H1 (cell line): ENCODE data around the gene GMPPA. TPM values are rescaled to one million over a fixed set of nuclear protein-coding genes. Genes with fewer than 3 reads are reported as not detected.

ENCODE experiments used
- CTCF ChIA-PET: fragments of 300-600 bp; sonication (Branson Sonifier 250); formaldehyde crosslinking; loops from one replicate; lab custom pipeline; 2021; ENCODE audit not compliant: partially characterized antibody; lab: Charles Lee
- POLR2A ChIA-PET: fragments of 300-600 bp; sonication (Branson Sonifier 250); formaldehyde crosslinking; loops from one replicate; lab custom pipeline; 2021; ENCODE audit warnings: inconsistent platforms; ENCODE audit not compliant: partially characterized antibody; lab: Charles Lee
- DNase-seq, 2 experiments: peaks; one replicate each; pipeline versions ENCODE4 v3.0.0 to v3.0.0-alpha.2; 2010 to 2022; ENCODE audit warnings: low spot score in 2 of 2, low read depth in 1 of 2, mixed read lengths in 1 of 2
- FAIRE-seq: peaks from 2 replicates; lab custom pipeline; 2011; peaks lifted over from hg19 to GRCh38; lab: Jason Lieb, UNC
- H2AFZ ChIP-seq: 2 replicates; pipeline ENCODE4 v1.8.1; 2012; ENCODE audit warnings: low read length, inconsistent platforms
- H2AK5ac ChIP-seq: 2 replicates; pipeline ENCODE4 v1.6.1; 2013; ENCODE audit warnings: low read depth, low read length
- H2BK120ac ChIP-seq: replicated peaks from 2 replicates; pipeline ENCODE3; 2013; ENCODE audit warnings: low read depth, low read length, inconsistent platforms
- H2BK12ac ChIP-seq: 2 replicates; pipeline ENCODE4 v1.6.1; 2013; ENCODE audit warnings: low read depth, low read length
- H2BK15ac ChIP-seq: 2 replicates; pipeline ENCODE4 v1.6.1; 2013; ENCODE audit warnings: low read length
- H2BK20ac ChIP-seq: 2 replicates; pipeline ENCODE4 v1.6.1; 2013; ENCODE audit warnings: low read length
- H2BK5ac ChIP-seq: 2 replicates; pipeline ENCODE4 v1.6.1; 2013; ENCODE audit warnings: low read depth, low read length
- H3K14ac ChIP-seq: 2 replicates; pipeline ENCODE4 v1.6.1; 2013; ENCODE audit warnings: inconsistent platforms; ENCODE audit not compliant: insufficient read length
- H3K18ac ChIP-seq: 2 replicates; pipeline ENCODE4 v1.6.1; 2013; ENCODE audit warnings: low read length; ENCODE audit errors: extremely low read depth
- H3K23ac ChIP-seq: 2 replicates; pipeline ENCODE4 v1.6.1; 2013; ENCODE audit warnings: inconsistent platforms; ENCODE audit not compliant: insufficient read length
- H3K23me2 ChIP-seq: 2 replicates; pipeline ENCODE4 v1.6.1; 2013; ENCODE audit warnings: low read depth, low read length
- H3K27ac ChIP-seq: 2 replicates; pipeline ENCODE4 v1.6.1; 2011; ENCODE audit warnings: low read depth, low read length, inconsistent platforms
- H3K27me3 ChIP-seq, 4 experiments: replicated peaks in 1 of 4; 1 replicate in 1 of 4; 2 replicates in 3 of 4; pipeline versions ENCODE4 v1.6.1 to v1.8.1; 2011 to 2013; ENCODE audit warnings: low read length in 3 of 4, mild to moderate bottlenecking in 3 of 4, inconsistent platforms in 2 of 4, mixed read lengths in 2 of 4, moderate library complexity in 1 of 4; ENCODE audit not compliant: control insufficient read depth in 3 of 4, insufficient read depth in 3 of 4; ENCODE audit errors: extremely low read depth in 1 of 4
- H3K36me3 ChIP-seq, 4 experiments: 2 replicates each; pipeline versions ENCODE4 v1.6.1 to v1.8.1; 2011 to 2013; ENCODE audit warnings: mild to moderate bottlenecking in 4 of 4, low read length in 3 of 4, moderate library complexity in 2 of 4, control low read depth in 1 of 4, inconsistent platforms in 1 of 4; ENCODE audit not compliant: insufficient read depth in 4 of 4, control insufficient read depth in 2 of 4
- H3K4ac ChIP-seq: replicated peaks from 2 replicates; pipeline ENCODE3; 2013; ENCODE audit warnings: low read length, low read depth, mixed read lengths, inconsistent platforms; ENCODE audit not compliant: insufficient read length
- H3K4me1 ChIP-seq, 4 experiments: replicated peaks in 1 of 4; 1 replicate in 1 of 4; 2 replicates in 3 of 4; pipeline versions ENCODE4 v1.6.1 to v1.8.1; 2011 to 2013; ENCODE audit warnings: low read length in 3 of 4, inconsistent platforms in 2 of 4, mixed read lengths in 1 of 4; ENCODE audit not compliant: insufficient read depth in 4 of 4, control insufficient read depth in 3 of 4
- H3K4me2 ChIP-seq, 2 experiments: 2 replicates each; pipeline versions ENCODE4 v1.6.1 to v1.8.1; 2011 to 2013; ENCODE audit warnings: low read depth in 2 of 2, low read length in 2 of 2, control low read depth in 1 of 2, inconsistent platforms in 1 of 2, mild to moderate bottlenecking in 1 of 2; ENCODE audit not compliant: insufficient read depth in 1 of 2
- H3K4me3 ChIP-seq, 4 experiments: fragments of 200-600, 300-600 bp in 1 of 4; sonication (generic), shearing (Covaris generic), sonication (Bioruptor Twin) in 1 of 4; 2 replicates each; pipeline versions ENCODE4 v1.5.1 to v1.8.1; 2011 to 2016; ENCODE audit warnings: low read length in 4 of 4, low read depth in 3 of 4, control low read depth in 2 of 4, inconsistent platforms in 2 of 4, mild to moderate bottlenecking in 2 of 4, mixed read lengths in 1 of 4, moderate library complexity in 1 of 4; ENCODE audit not compliant: insufficient read depth in 2 of 4; ENCODE audit errors: extremely low read depth in 1 of 4
- H3K56ac ChIP-seq: replicated peaks from 2 replicates; pipeline ENCODE3; 2013; ENCODE audit warnings: low read depth, mild to moderate bottlenecking, mixed read lengths, low read length, inconsistent platforms; ENCODE audit not compliant: insufficient read length
- H3K79me1 ChIP-seq: 2 replicates; pipeline ENCODE4 v1.6.1; 2013; ENCODE audit warnings: low read depth, low read length, control low read depth
- H3K79me2 ChIP-seq, 2 experiments: 2 replicates each; pipeline versions ENCODE4 v1.6.1 to v1.8.1; 2012 to 2013; ENCODE audit warnings: low read length in 2 of 2, mild to moderate bottlenecking in 2 of 2, inconsistent platforms in 1 of 2; ENCODE audit not compliant: insufficient read depth in 2 of 2, control insufficient read depth in 1 of 2
- H3K9ac ChIP-seq, 4 experiments: replicated peaks in 1 of 4; 1 replicate in 1 of 4; 2 replicates in 3 of 4; pipeline versions ENCODE4 v1.6.1 to v1.8.1; 2011 to 2013; ENCODE audit warnings: low read depth in 3 of 4, low read length in 3 of 4, control low read depth in 2 of 4, mild to moderate bottlenecking in 2 of 4, moderate library complexity in 2 of 4, inconsistent platforms in 1 of 4; ENCODE audit errors: extremely low read depth in 1 of 4
- H3K9me3 ChIP-seq, 2 experiments: 2 replicates each; pipeline versions ENCODE4 v1.6.1 to v1.8.1; 2012 to 2013; ENCODE audit warnings: mild to moderate bottlenecking in 2 of 2, moderate library complexity in 2 of 2, control low read depth in 1 of 2, inconsistent platforms in 1 of 2, low read depth in 1 of 2, low read length in 1 of 2, mixed read lengths in 1 of 2; ENCODE audit not compliant: insufficient read depth in 2 of 2
- H4K20me1 ChIP-seq, 2 experiments: replicated peaks in 1 of 2; 2 replicates each; pipeline versions ENCODE3 to v1.8.1; 2011 to 2013; ENCODE audit warnings: inconsistent platforms in 2 of 2, low read length in 2 of 2, mild to moderate bottlenecking in 1 of 2; ENCODE audit not compliant: insufficient read depth in 2 of 2, control insufficient read depth in 1 of 2
- H4K5ac ChIP-seq: 2 replicates; pipeline ENCODE4 v1.6.1; 2013; ENCODE audit warnings: low read length, low read depth, mixed read lengths, inconsistent platforms; ENCODE audit not compliant: insufficient read length
- H4K8ac ChIP-seq: 2 replicates; pipeline ENCODE4 v1.8.0; 2013; ENCODE audit warnings: mild to moderate bottlenecking, moderate library complexity, low read length, inconsistent platforms; ENCODE audit not compliant: insufficient read depth; ENCODE audit errors: extremely low read depth
- H4K91ac ChIP-seq: replicated peaks from 2 replicates; pipeline ENCODE3; 2013; ENCODE audit warnings: low read length, mixed read lengths, inconsistent platforms; ENCODE audit not compliant: insufficient read length
- ASH2L ChIP-seq: fragments of 200-600, 300-600 bp; sonication (generic); IDR thresholded peaks from one replicate; pipeline ENCODE4 v1.7.1; 2017; ENCODE audit warnings: low read length
- CHD2 ChIP-seq: IDR thresholded peaks from 2 replicates; pipeline ENCODE4 v1.6.1; 2012; ENCODE audit warnings: low read length, improper control_type of control experiment
- CTCF ChIP-seq, 3 experiments: IDR thresholded peaks; 1 replicate in 2 of 3; 2 replicates in 1 of 3; pipeline versions ENCODE4 v1.5.1 to v1.6.1; 2011; ENCODE audit warnings: low read length in 3 of 3, mild to moderate bottlenecking in 3 of 3, inconsistent platforms in 2 of 3, low read depth in 1 of 3, moderate library complexity in 1 of 3; ENCODE audit not compliant: insufficient read depth in 1 of 3; ENCODE audit errors: control extremely low read depth in 1 of 3
- FOSL1 ChIP-seq: IDR thresholded peaks from 2 replicates; pipeline ENCODE4 v1.6.1; 2011; ENCODE audit warnings: mild to moderate bottlenecking, low read depth, low read length, moderate library complexity; ENCODE audit not compliant: insufficient read depth
- NANOG ChIP-seq: IDR thresholded peaks from 2 replicates; pipeline ENCODE4 v1.6.1; 2011; ENCODE audit warnings: low read length, low read depth, mild to moderate bottlenecking, inconsistent platforms; ENCODE audit not compliant: insufficient read depth, poor library complexity, severe bottlenecking
- RXRA ChIP-seq: IDR thresholded peaks from 2 replicates; pipeline ENCODE4 v1.6.1; 2011; ENCODE audit warnings: low read depth, mild to moderate bottlenecking, low read length, moderate library complexity; ENCODE audit not compliant: insufficient read depth
- WGBS, 2 experiments: shearing (Covaris generic) in 1 of 2; methylation state at CpG; one replicate each; pipeline versions ENCODE4 v1.1.6 to v1.1.7; 2013 to 2015; ENCODE audit warnings: low lambda C conversion rate in 2 of 2, mixed read lengths in 2 of 2, inconsistent platforms in 1 of 2, low coverage in 1 of 2, missing lambda C conversion rate in 1 of 2; ENCODE audit not compliant: insufficient replicate concordance in 2 of 2, insufficient coverage in 1 of 2, insufficient read length in 1 of 2; ENCODE audit errors: extremely low coverage in 1 of 2, missing lambda C conversion rate in 1 of 2; 5-methylcytosine and 5-hydroxymethylcytosine counted together
- polyA plus RNA-seq, 7 experiments: library from polyadenylated mRNA; depleted of rRNA in 3 of 7; stranded (reverse) in 5 of 7; unstranded in 2 of 7; fragments of >200 nt in 5 of 7; fragments of 200-250 nt in 2 of 7; gene quantifications; 1 replicate in 5 of 7; 2 replicates in 1 of 7; 4 replicates in 1 of 7; pipeline versions ENCODE4 v1.2.1 to v1.2.3, GENCODE V29; 2011 to 2013; ENCODE audit warnings: missing spikeins in 2 of 7, mixed read lengths in 2 of 7
- total RNA-seq: library from RNA; stranded (reverse); fragmentation: NEBNext Ultra II Directional; extraction: Animal tissue kit (Norgen Biotek cat#: 25700); gene quantifications from 2 replicates; pipeline ENCODE4 v1.2.1, GENCODE V29; 2021

Gene GMPPA
- total and polyA plus RNA-seq, 2 of the 8 experiments (the other 6 are each of a cell fraction or from before 2014, with no cell fraction given), result 34.3 to 98.8 TPM

- Histone ChIP-seq H3K4me1 (peaks cover 0 to 8% (median 3%) of the 10 kb centered on the region in 4 experiments; a peak in 4 of 7 replicates), H3K4me3 (peak overlapping the region in 2 of 4 experiments; percentile 22 to 56; a peak in 4 of 8 replicates), H3K79me2 (no peaks in the 10 kb centered on the region), H3K23ac (no peak overlapping the region), H2BK5ac (0 out of 2 replicates have a peak overlapping the region, but pooled peaks have one; percentile 61), H4K8ac (no peak overlapping the region), H3K27ac (no peak overlapping the region), H3K14ac (no peak overlapping the region), H2BK12ac (peak overlapping the region; percentile 32; the same call in 1 of the 2 replicates), H3K4me2 (peak overlapping the region; percentile 4 to 71), H3K27me3 (peaks cover 0 to 24% (median 10%) of the 10 kb centered on the region in 4 experiments; a peak in 6 of 7 replicates), H3K36me3 (no peaks in the 10 kb centered on the region), H3K9me3 (no peaks in the 10 kb centered on the region), H2BK20ac (peak overlapping the region; percentile 11), H3K9ac (no peak overlapping the region), H2AFZ (no peak overlapping the region), H3K4ac (no peak overlapping the region), H2AK5ac (no peak overlapping the region), H2BK15ac (peak overlapping the region; percentile 66), H3K23me2 (peaks cover 1% of the 10 kb centered on the region; the same call in 1 of the 2 replicates), H2BK120ac (no peak overlapping the region), H3K79me1 (no peaks in the 10 kb centered on the region), H4K91ac (no peak overlapping the region), H3K18ac (no peak overlapping the region), H4K20me1 (no peaks in the 10 kb centered on the region), H3K56ac (no peak overlapping the region), H4K5ac (no peak overlapping the region)
- ChIA-PET CTCF (interaction anchor here (0.7 to 113.1 kb wide), 42 partner anchors 3 to 492 kb away, joined by 3 to 7248 read pairs (median 4); partner anchors contain the start of genes ASIC4, CHPF, DES and GMPPA), POLR2A (interaction anchor here (0.7 to 3.8 kb wide), 19 partner anchors 11 to 142 kb away, joined by 3 to 16 read pairs (median 3); partner anchors contain the start of genes CHPF, DNPEP and TMEM198)
- peak in 1 of 2 experiments; percentile 97 for DNase-seq
- 20% methylated on average over 21 of the region's 21 CpGs; no CpG with 5 or more reads in 1 of the 2 experiments for WGBS, 2 experiments
- peak; percentile 60 for FAIRE-seq
- peak; percentile 20 for TF ChIP-seq NANOG
- TF ChIP-seq FOSL1, result no peak
- TF ChIP-seq CTCF (IDR thresholded peaks at IDR 0.05; ENCODE audit: control extremely low read depth in 1 of 3, insufficient read depth in 1 of 3, low read depth in 1 of 3, low read length in 3 of 3), result peak in 2 of 3 experiments; percentile 96 to 99; a peak in 3 of 4 replicates
- TF ChIP-seq CHD2, result 0 out of 2 replicates have a peak, but pooled peaks have one; percentile 41
- TF ChIP-seq RXRA, result peak; percentile 84; the same call in 1 of the 2 replicates
- peak; percentile 42 for TF ChIP-seq ASH2L
These were observed 31.6 kb downstream of the GMPPA start for GRCh38 chr2:219530048-219530963.
